Fibroblast of lung (primary cell): ENCODE results near the gene LGR6.

Source experiments
- EZH2 ChIP-seq: IDR thresholded peaks from 2 replicates; pipeline ENCODE4 v1.5.1; 2012; ENCODE audit warnings: low read length, control low read depth, mild to moderate bottlenecking; ENCODE audit errors: missing control alignments
- TF ChIP-seq, protein P1 (sequence below), 2 donors: IDR thresholded peaks in 1 of 2; conservative IDR thresholded peaks in 1 of 2; 1 replicate in 1 of 2; 2 replicates in 1 of 2; pipeline ENCODE4 v1.5.1; 2011 to 2012; ENCODE audit warnings: low read length in 2 of 2, control low read depth in 1 of 2, inconsistent platforms in 1 of 2, low read depth in 1 of 2, mild to moderate bottlenecking in 1 of 2

DNA sequence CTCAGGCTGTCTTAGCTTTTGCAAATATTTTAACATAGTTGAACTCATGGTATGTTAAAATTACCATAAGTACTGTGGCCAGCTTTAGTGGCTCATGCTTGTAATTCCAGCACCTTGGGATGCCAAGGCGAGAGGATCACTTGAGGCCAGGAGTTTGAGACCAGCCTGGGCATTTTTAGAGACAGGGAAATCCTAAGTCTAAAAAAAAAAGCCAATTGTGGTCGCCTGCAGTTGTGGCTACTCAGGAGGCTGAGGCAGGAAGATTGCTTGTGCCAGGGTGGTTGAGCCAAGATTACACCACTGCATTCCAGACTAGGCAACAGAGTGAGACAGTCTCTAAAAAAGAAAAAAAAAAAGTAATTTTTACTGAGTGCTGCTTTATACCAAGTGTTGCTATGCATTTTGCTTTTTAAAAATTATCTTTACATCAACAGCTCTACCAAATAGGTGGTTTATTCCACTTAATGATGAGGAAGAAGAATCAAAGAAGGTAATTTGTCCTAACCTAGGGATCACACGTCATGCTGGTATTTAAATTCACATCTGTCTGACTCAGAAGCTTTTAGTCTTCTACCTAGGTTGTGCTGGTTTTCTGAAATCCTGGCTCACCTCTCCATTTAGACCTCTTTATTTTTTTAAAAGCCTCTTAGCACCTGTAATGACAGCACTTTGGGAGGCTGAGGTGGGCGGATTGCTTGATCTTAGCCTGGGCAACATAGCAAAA lies 171.7 kb downstream of the LGR6 start:
- TF ChIP-seq, protein P1, sequence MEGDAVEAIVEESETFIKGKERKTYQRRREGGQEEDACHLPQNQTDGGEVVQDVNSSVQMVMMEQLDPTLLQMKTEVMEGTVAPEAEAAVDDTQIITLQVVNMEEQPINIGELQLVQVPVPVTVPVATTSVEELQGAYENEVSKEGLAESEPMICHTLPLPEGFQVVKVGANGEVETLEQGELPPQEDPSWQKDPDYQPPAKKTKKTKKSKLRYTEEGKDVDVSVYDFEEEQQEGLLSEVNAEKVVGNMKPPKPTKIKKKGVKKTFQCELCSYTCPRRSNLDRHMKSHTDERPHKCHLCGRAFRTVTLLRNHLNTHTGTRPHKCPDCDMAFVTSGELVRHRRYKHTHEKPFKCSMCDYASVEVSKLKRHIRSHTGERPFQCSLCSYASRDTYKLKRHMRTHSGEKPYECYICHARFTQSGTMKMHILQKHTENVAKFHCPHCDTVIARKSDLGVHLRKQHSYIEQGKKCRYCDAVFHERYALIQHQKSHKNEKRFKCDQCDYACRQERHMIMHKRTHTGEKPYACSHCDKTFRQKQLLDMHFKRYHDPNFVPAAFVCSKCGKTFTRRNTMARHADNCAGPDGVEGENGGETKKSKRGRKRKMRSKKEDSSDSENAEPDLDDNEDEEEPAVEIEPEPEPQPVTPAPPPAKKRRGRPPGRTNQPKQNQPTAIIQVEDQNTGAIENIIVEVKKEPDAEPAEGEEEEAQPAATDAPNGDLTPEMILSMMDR (conservative IDR thresholded peaks at IDR 0.05 in 1 of 2, IDR thresholded peaks at IDR 0.05 in 1 of 2; ENCODE audit: low read depth in 1 of 2, low read length in 2 of 2) = no peak
- TF ChIP-seq EZH2 = no peak
